H9 (cell line): ENCODE data around the gene PTPRN2. TPM values are rescaled to one million over a fixed set of nuclear protein-coding genes. Genes with fewer than 3 reads are reported as not detected.

Experiments used
- DNase-seq: peaks from one replicate; pipeline ENCODE4 v3.0.0-alpha.2; 2017
- H2AFZ ChIP-seq: one replicate; pipeline ENCODE4 v1.6.1; 2013; ENCODE audit warnings: mild to moderate bottlenecking, low read length, control low read depth, moderate library complexity
- H2AK5ac ChIP-seq: 2 replicates; pipeline ENCODE4 v1.6.1; 2013; ENCODE audit warnings: low read length, control low read depth, mixed read lengths; ENCODE audit not compliant: insufficient read length
- H2BK120ac ChIP-seq: one replicate; pipeline ENCODE4 v1.6.1; 2013; ENCODE audit warnings: low read depth, mild to moderate bottlenecking, low read length, control low read depth, inconsistent platforms; ENCODE audit not compliant: poor library complexity, severe bottlenecking
- H2BK12ac ChIP-seq: 2 replicates; pipeline ENCODE4 v1.6.1; 2013; ENCODE audit warnings: low read length, control low read depth, mixed read lengths, low read depth; ENCODE audit not compliant: insufficient read length
- H2BK15ac ChIP-seq: 2 replicates; pipeline ENCODE4 v1.6.1; 2013; ENCODE audit warnings: low read depth, low read length, control low read depth
- H2BK20ac ChIP-seq: one replicate; pipeline ENCODE4 v1.6.1; 2013; ENCODE audit warnings: low read depth, mild to moderate bottlenecking, low read length, control low read depth, inconsistent platforms; ENCODE audit not compliant: poor library complexity, severe bottlenecking
- H2BK5ac ChIP-seq: 2 replicates; pipeline ENCODE4 v1.6.1; 2013; ENCODE audit warnings: low read length, control low read depth, mixed read lengths; ENCODE audit not compliant: insufficient read length
- H3K14ac ChIP-seq: 2 replicates; pipeline ENCODE4 v1.6.1; 2013; ENCODE audit warnings: low read length, control low read depth; ENCODE audit not compliant: insufficient read depth
- H3K18ac ChIP-seq: 2 replicates; pipeline ENCODE4 v1.6.1; 2013; ENCODE audit warnings: low read depth, mild to moderate bottlenecking, mixed read lengths, low read length, control low read depth; ENCODE audit not compliant: insufficient read length
- H3K23ac ChIP-seq: 2 replicates; pipeline ENCODE4 v1.6.1; 2013; ENCODE audit warnings: low read length, control low read depth, mixed read lengths, low read depth; ENCODE audit not compliant: insufficient read length
- H3K23me2 ChIP-seq: 2 replicates; pipeline ENCODE4 v1.6.1; 2013; ENCODE audit warnings: low read depth, mild to moderate bottlenecking, mixed read lengths, low read length, control low read depth; ENCODE audit not compliant: insufficient read length, poor library complexity, severe bottlenecking
- H3K27ac ChIP-seq: 2 replicates; pipeline ENCODE4 v1.5.1; 2013; ENCODE audit warnings: low read length, control low read depth, mixed read lengths, low read depth; ENCODE audit not compliant: insufficient read length
- H3K27me3 ChIP-seq: 2 replicates; pipeline ENCODE4 v1.6.1; 2013; ENCODE audit warnings: low read length, control low read depth, inconsistent platforms; ENCODE audit not compliant: insufficient read depth
- H3K4ac ChIP-seq: 2 replicates; pipeline ENCODE4 v1.6.1; 2013; ENCODE audit warnings: low read depth, mild to moderate bottlenecking, control low read depth, inconsistent platforms, low read length, moderate library complexity
- H3K4me1 ChIP-seq: 2 replicates; pipeline ENCODE4 v1.6.1; 2013; ENCODE audit warnings: low read length, control low read depth, inconsistent platforms; ENCODE audit not compliant: insufficient read depth
- H3K4me2 ChIP-seq: 2 replicates; pipeline ENCODE4 v1.6.1; 2013; ENCODE audit warnings: low read length, control low read depth, mixed read lengths; ENCODE audit not compliant: insufficient read length, insufficient read depth
- H3K56ac ChIP-seq: 2 replicates; pipeline ENCODE4 v1.6.1; 2013; ENCODE audit warnings: low read depth, mild to moderate bottlenecking, mixed read lengths, low read length, control low read depth; ENCODE audit not compliant: insufficient read length
- H3K79me1 ChIP-seq: 2 replicates; pipeline ENCODE4 v1.6.1; 2013; ENCODE audit warnings: low read depth, mild to moderate bottlenecking, moderate library complexity, low read length, control low read depth, inconsistent platforms; ENCODE audit not compliant: insufficient read depth, poor library complexity, severe bottlenecking
- H3K79me2 ChIP-seq: 2 replicates; pipeline ENCODE4 v1.6.1; 2013; ENCODE audit warnings: low read length, control low read depth, inconsistent platforms; ENCODE audit not compliant: insufficient read depth
- H3K9ac ChIP-seq: 2 replicates; pipeline ENCODE4 v1.6.1; 2013; ENCODE audit warnings: low read length, control low read depth, mixed read lengths; ENCODE audit not compliant: insufficient read length; ENCODE audit errors: extremely low read depth
- H3K9me3 ChIP-seq: one replicate; pipeline ENCODE4 v1.6.1; 2013; ENCODE audit warnings: low read depth, low read length, inconsistent platforms; ENCODE audit not compliant: control insufficient read depth
- H3T11ph ChIP-seq: one replicate; pipeline ENCODE4 v1.6.1; 2013; ENCODE audit warnings: mild to moderate bottlenecking, low read length, control low read depth, inconsistent platforms
- H4K20me1 ChIP-seq: one replicate; pipeline ENCODE4 v1.6.1; 2013; ENCODE audit not compliant: control insufficient read depth, insufficient read length, insufficient read depth
- H4K5ac ChIP-seq: 2 replicates; pipeline ENCODE4 v1.6.1; 2013; ENCODE audit warnings: low read depth, mild to moderate bottlenecking, mixed read lengths, low read length, control low read depth; ENCODE audit not compliant: insufficient read length
- H4K8ac ChIP-seq: replicated peaks from 2 replicates; pipeline ENCODE4 v1.6.1; 2013; ENCODE audit warnings: low read length, control low read depth, mixed read lengths, low read depth; ENCODE audit not compliant: insufficient read length
- H4K91ac ChIP-seq: 2 replicates; pipeline ENCODE4 v1.6.1; 2013; ENCODE audit warnings: low read depth, mild to moderate bottlenecking, moderate library complexity, mixed read lengths, low read length, control low read depth; ENCODE audit not compliant: insufficient read length
- H3K27ac Mint-ChIP-seq, 3 experiments: 2 replicates in 2 of 3; 3 replicates in 1 of 3; pipeline ENCODE4 v1.8.0; 2020 to 2021; ENCODE audit warnings: mixed read lengths in 3 of 3, mild to moderate bottlenecking in 1 of 3, moderate library complexity in 1 of 3
- H3K27me3 Mint-ChIP-seq: 2 replicates; pipeline ENCODE4 v1.8.0; 2021; ENCODE audit warnings: low read depth, mild to moderate bottlenecking, moderate library complexity, mixed read lengths
- H3K36me3 Mint-ChIP-seq, 3 experiments: 2 replicates in 2 of 3; 3 replicates in 1 of 3; pipeline ENCODE4 v1.8.0; 2020 to 2021; ENCODE audit warnings: low read depth in 3 of 3, mixed read lengths in 3 of 3; ENCODE audit not compliant: insufficient read depth in 1 of 3
- H3K4me1 Mint-ChIP-seq, 2 experiments: 2 replicates each; pipeline ENCODE4 v1.8.0; 2020; ENCODE audit warnings: mixed read lengths in 2 of 2
- H3K4me3 Mint-ChIP-seq, 2 experiments: 2 replicates in 1 of 2; 3 replicates in 1 of 2; pipeline ENCODE4 v1.8.0; 2020 to 2021; ENCODE audit warnings: mild to moderate bottlenecking in 2 of 2, mixed read lengths in 2 of 2, moderate library complexity in 1 of 2
- H3K9me3 Mint-ChIP-seq, 2 experiments: 2 replicates in 1 of 2; 3 replicates in 1 of 2; pipeline ENCODE4 v1.8.0; 2020; ENCODE audit warnings: mild to moderate bottlenecking in 2 of 2, mixed read lengths in 2 of 2, moderate library complexity in 1 of 2
- WGBS: extraction: QIAGEN DNeasy Blood & Tissue Kit; methylation state at CpG from one replicate; pipeline ENCODE4 v1.1.7; 2013; ENCODE audit warnings: missing lambda C conversion rate, low lambda C conversion rate, mixed read lengths; ENCODE audit not compliant: insufficient read length; ENCODE audit errors: extremely low coverage; 5-methylcytosine and 5-hydroxymethylcytosine counted together
- total RNA-seq: library from RNA; stranded (reverse); gene quantifications from 2 replicates; pipeline ENCODE4 v1.2.1, GENCODE V29; 2021
- TF ChIP-seq, protein P1 (sequence below): fragments of 200-600 bp; sonication (generic); conservative IDR thresholded peaks from 3 replicates; pipeline ENCODE4 v1.8.0; 2021; ENCODE audit warnings: antibody characterized with exemption, mild to moderate bottlenecking

The PTPRN2 gene
- total RNA-seq, 1 experiment from 2014 or later: 5.2 TPM

DNA sequence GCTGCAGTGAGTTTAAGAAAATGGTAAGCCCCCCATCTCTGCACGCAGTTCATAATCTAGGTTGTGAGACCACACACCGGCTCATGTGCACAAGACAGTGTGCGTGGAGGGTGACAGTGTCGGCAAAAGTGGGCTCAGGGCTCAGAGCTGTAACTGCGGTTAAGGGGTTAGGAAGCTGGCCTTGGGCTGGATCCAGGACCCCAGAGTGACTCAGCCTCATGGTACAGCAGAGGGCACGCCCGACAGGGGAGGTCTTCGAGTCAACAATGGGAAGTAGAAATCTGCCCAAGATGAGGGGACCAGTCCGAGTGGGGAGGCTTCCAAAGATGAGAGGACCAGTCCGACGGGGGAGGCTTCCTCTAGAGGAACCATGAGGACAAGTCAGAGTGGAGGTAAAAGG is 813.1 kb downstream of the PTPRN2 start:
- Histone ChIP-seq H3K14ac (no peak overlapping the region), H4K91ac (no peak overlapping the region), H3K4me1 (no peaks in the 10 kb centered on the region), H2AK5ac (no peak overlapping the region), H2BK20ac (no peak overlapping the region), H2BK12ac (no peak overlapping the region), H3K23ac (no peak overlapping the region), H3K27me3 (no peaks in the 10 kb centered on the region), H3K18ac (no peak overlapping the region), H4K8ac (no peak overlapping the region), H2BK120ac (no peak overlapping the region), H3K79me2 (no peaks in the 10 kb centered on the region), H3K27ac (no peak overlapping the region), H3K9ac (no peak overlapping the region), H2BK15ac (no peak overlapping the region), H2AFZ (no peak overlapping the region), H3K4me2 (no peak overlapping the region), H4K20me1 (no peaks in the 10 kb centered on the region), H3T11ph (no peak overlapping the region), H4K5ac (no peak overlapping the region), H3K4ac (no peak overlapping the region), H3K56ac (no peak overlapping the region), H3K9me3 (no peaks in the 10 kb centered on the region), H3K79me1 (no peaks in the 10 kb centered on the region), H2BK5ac (no peak overlapping the region), H3K23me2 (no peaks in the 10 kb centered on the region)
- H3K27me3 Mint-ChIP-seq: peaks cover 47% of the 10 kb centered on the region
- no CpG with 5 or more reads among the region's 11 CpGs for WGBS
- no peak for DNase-seq
- peaks cover 0 to 8% (median 5%) of the 10 kb centered on the region in 3 experiments; a peak in 5 of 7 replicates for H3K36me3 Mint-ChIP-seq
- peaks cover 11 to 13% of the 10 kb centered on the region in 2 experiments for H3K9me3 Mint-ChIP-seq
- H3K27ac Mint-ChIP-seq: no peak overlapping the region
- TF ChIP-seq, protein P1, sequence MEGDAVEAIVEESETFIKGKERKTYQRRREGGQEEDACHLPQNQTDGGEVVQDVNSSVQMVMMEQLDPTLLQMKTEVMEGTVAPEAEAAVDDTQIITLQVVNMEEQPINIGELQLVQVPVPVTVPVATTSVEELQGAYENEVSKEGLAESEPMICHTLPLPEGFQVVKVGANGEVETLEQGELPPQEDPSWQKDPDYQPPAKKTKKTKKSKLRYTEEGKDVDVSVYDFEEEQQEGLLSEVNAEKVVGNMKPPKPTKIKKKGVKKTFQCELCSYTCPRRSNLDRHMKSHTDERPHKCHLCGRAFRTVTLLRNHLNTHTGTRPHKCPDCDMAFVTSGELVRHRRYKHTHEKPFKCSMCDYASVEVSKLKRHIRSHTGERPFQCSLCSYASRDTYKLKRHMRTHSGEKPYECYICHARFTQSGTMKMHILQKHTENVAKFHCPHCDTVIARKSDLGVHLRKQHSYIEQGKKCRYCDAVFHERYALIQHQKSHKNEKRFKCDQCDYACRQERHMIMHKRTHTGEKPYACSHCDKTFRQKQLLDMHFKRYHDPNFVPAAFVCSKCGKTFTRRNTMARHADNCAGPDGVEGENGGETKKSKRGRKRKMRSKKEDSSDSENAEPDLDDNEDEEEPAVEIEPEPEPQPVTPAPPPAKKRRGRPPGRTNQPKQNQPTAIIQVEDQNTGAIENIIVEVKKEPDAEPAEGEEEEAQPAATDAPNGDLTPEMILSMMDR: no peak
- no peaks in the 10 kb centered on the region for H3K4me1 Mint-ChIP-seq
- no peak overlapping the region for H3K4me3 Mint-ChIP-seq
